HEK293T (cell line): ENCODE measurements around the gene SYTL4.

Experiments used
- CTCF ChIA-PET: fragments of 350-600 bp; formaldehyde crosslinking; extraction: SDS; loops from one replicate; lab custom pipeline; 2021; ENCODE audit warnings: antibody characterized with exemption, inconsistent platforms; lab: Yijun Ruan, JAX
- POLR2A ChIA-PET: fragments of 350-600 bp; formaldehyde crosslinking; extraction: SDS; loops from one replicate; lab custom pipeline; 2020; ENCODE audit warnings: antibody characterized with exemption, inconsistent platforms; lab: Yijun Ruan, JAX
- DNase-seq: peaks from one replicate; pipeline ENCODE4 v3.0.0; 2012; ENCODE audit warnings: mixed read lengths; ENCODE audit errors: extremely low spot score
- ARNT ChIP-seq: fragments of 450-650 bp; IDR thresholded peaks from 2 replicates; pipeline ENCODE4 v1.6.1; 2017; ENCODE audit warnings: mild to moderate bottlenecking
- BHLHE40 ChIP-seq: fragments of 450-650 bp; IDR thresholded peaks from 2 replicates; pipeline ENCODE4 v1.6.1; 2016; ENCODE audit warnings: mild to moderate bottlenecking, moderate library complexity, borderline replicate concordance
- CTBP1 ChIP-seq: fragments of 450-650 bp; IDR thresholded peaks from 2 replicates; pipeline ENCODE4 v1.6.1; 2016; ENCODE audit warnings: borderline replicate concordance
- ELF4 ChIP-seq: fragments of 450-650 bp; IDR thresholded peaks from 2 replicates; pipeline ENCODE4 v1.6.1; 2017; ENCODE audit warnings: antibody characterized with exemption
- FOXA1 ChIP-seq: fragments of 450-650 bp; IDR thresholded peaks from 2 replicates; pipeline ENCODE4 v1.6.1; 2016; ENCODE audit warnings: mild to moderate bottlenecking
- FOXK2 ChIP-seq: fragments of 450-650 bp; IDR thresholded peaks from 2 replicates; pipeline ENCODE4 v1.6.1; 2016; ENCODE audit warnings: mild to moderate bottlenecking
- FOXM1 ChIP-seq: fragments of 450-650 bp; IDR thresholded peaks from 2 replicates; pipeline ENCODE4 v1.6.1; 2017; ENCODE audit warnings: mild to moderate bottlenecking, borderline replicate concordance
- HDGF ChIP-seq: fragments of 450-650 bp; IDR thresholded peaks from 2 replicates; pipeline ENCODE4 v1.6.1; 2017; ENCODE audit warnings: antibody characterized with exemption, borderline replicate concordance
- L3MBTL2 ChIP-seq: fragments of 450-650 bp; conservative IDR thresholded peaks from 2 replicates; pipeline ENCODE4 v1.6.1; 2016; ENCODE audit warnings: mild to moderate bottlenecking
- LEF1 ChIP-seq: fragments of 450-650 bp; IDR thresholded peaks from 2 replicates; pipeline ENCODE4 v1.6.1; 2017; ENCODE audit warnings: mild to moderate bottlenecking, borderline replicate concordance
- NFRKB ChIP-seq: fragments of 450-650 bp; IDR thresholded peaks from 2 replicates; pipeline ENCODE4 v1.6.1; 2016; ENCODE audit warnings: mild to moderate bottlenecking, moderate library complexity
- PKNOX1 ChIP-seq: fragments of 450-650 bp; IDR thresholded peaks from 2 replicates; pipeline ENCODE4 v1.6.1; 2016
- SP1 ChIP-seq: fragments of 450-650 bp; IDR thresholded peaks from 2 replicates; pipeline ENCODE4 v1.6.1; 2017
- SUZ12 ChIP-seq: fragments of 450-650 bp; IDR thresholded peaks from 2 replicates; pipeline ENCODE4 v1.6.1; 2016; ENCODE audit warnings: mild to moderate bottlenecking
- TARDBP ChIP-seq: fragments of 450-650 bp; IDR thresholded peaks from 2 replicates; pipeline ENCODE4 v1.6.1; 2016
- ZNF384 ChIP-seq: fragments of 450-650 bp; IDR thresholded peaks from 2 replicates; pipeline ENCODE4 v1.6.1; 2016

SYTL4 gene

GRCh38 chrX:100649550-100650356 lies 82.2 kb downstream of the SYTL4 start:
- DNase-seq: no peak
- TF ChIP-seq TARDBP: no peak
- TF ChIP-seq HDGF: no peak
- TF ChIP-seq NFRKB: no peak
- no peak for TF ChIP-seq LEF1
- TF ChIP-seq ELF4: no peak
- no peak for TF ChIP-seq FOXK2
- no peak for TF ChIP-seq FOXM1
- no peak for TF ChIP-seq BHLHE40
- POLR2A ChIA-PET: interaction anchor here (1.4 kb wide), 1 partner anchor 21 kb away, joined by 3 read pairs; no protein-coding TSS in a partner anchor
- CTCF ChIA-PET: interaction anchor here (2.1 kb wide), 1 partner anchor 13 kb away, joined by 9 read pairs; the partner anchor contains the start of gene TSPAN6

GRCh38 chrX:100648458-100649417 lies 83.2 kb downstream of the SYTL4 start:
- no peak for DNase-seq
- TF ChIP-seq ZNF384 (no peak), HDGF (no peak), FOXK2 (no peak), BHLHE40 (no peak), ELF4 (no peak), TARDBP (no peak), PKNOX1 (no peak), SP1 (no peak), FOXA1 (no peak), LEF1 (no peak), ARNT (no peak), L3MBTL2 (no peak)
- ChIA-PET POLR2A (interaction anchor here (1.4 kb wide), 1 partner anchor 22 kb away, joined by 3 read pairs; no protein-coding TSS in a partner anchor), CTCF (interaction anchor here (0.6 to 2.1 kb wide), 2 partner anchors 12 to 201 kb away, joined by 3 to 9 read pairs; partner anchors contain the start of gene TSPAN6)

- ChIA-PET CTCF (no interaction called here), POLR2A (interaction anchor here (1.3 kb wide), 1 partner anchor 10 kb away, joined by 3 read pairs; no protein-coding TSS in a partner anchor)
These were observed 84.2 kb downstream of the SYTL4 start for GRCh38 chrX:100647739-100648138.

GRCh38 chrX:100647095-100647494 lies 84.8 kb downstream of the SYTL4 start:
- ChIA-PET CTCF (no interaction called here), POLR2A (interaction anchor here (1.3 kb wide), 1 partner anchor 9 kb away, joined by 3 read pairs; no protein-coding TSS in a partner anchor)
- DNase-seq: no peak
- TF ChIP-seq PKNOX1 (no peak), SUZ12 (no peak), LEF1 (no peak), FOXM1 (no peak), SP1 (no peak), ARNT (no peak), HDGF (no peak), L3MBTL2 (no peak), ZNF384 (no peak), TARDBP (no peak), ELF4 (no peak), CTBP1 (no peak), FOXA1 (no peak), BHLHE40 (no peak), NFRKB (no peak), FOXK2 (no peak)

More at GRCh38 chrX:100647739-100648138, 84.2 kb downstream of the SYTL4 start:
- DNase-seq: no peak
- no peak for TF ChIP-seq SP1
- TF ChIP-seq NFRKB: no peak
- no peak for TF ChIP-seq ARNT
- no peak for TF ChIP-seq CTBP1
- no peak for TF ChIP-seq BHLHE40
- no peak for TF ChIP-seq FOXK2
- no peak for TF ChIP-seq ZNF384
- no peak for TF ChIP-seq FOXM1
- no peak for TF ChIP-seq LEF1
- no peak for TF ChIP-seq HDGF
- TF ChIP-seq SUZ12: no peak
- TF ChIP-seq L3MBTL2: no peak
- TF ChIP-seq TARDBP: no peak
- no peak for TF ChIP-seq PKNOX1
- TF ChIP-seq ELF4: no peak

GRCh38 chrX:100645106-100645505 lies 86.8 kb downstream of the SYTL4 start:
- ChIA-PET CTCF (interaction anchor here (0.6 to 1.9 kb wide), 4 partner anchors 8 to 1516 kb away, joined by 3 to 14 read pairs (median 4); partner anchors contain the start of gene TSPAN6), POLR2A (no interaction called here)
- TF ChIP-seq ZNF384: no peak
- no peak for TF ChIP-seq FOXM1
- TF ChIP-seq HDGF: no peak
- no peak for TF ChIP-seq CTBP1
- no peak for TF ChIP-seq ARNT
- TF ChIP-seq LEF1: no peak
- no peak for TF ChIP-seq SP1
- TF ChIP-seq TARDBP: no peak
- TF ChIP-seq SUZ12: no peak
- TF ChIP-seq ELF4: no peak
- no peak for TF ChIP-seq L3MBTL2
- TF ChIP-seq PKNOX1: no peak
- TF ChIP-seq BHLHE40: no peak
- no peak for TF ChIP-seq NFRKB
- no peak for TF ChIP-seq FOXA1
- TF ChIP-seq FOXK2: no peak
- no peak for DNase-seq
